Right lobe of liver (tissue), 6 donors: ENCODE data around the gene B4GALT1. TPM values are rescaled to one million over a fixed set of nuclear protein-coding genes. Genes with fewer than 3 reads are reported as not detected.

Experiments
- ATAC-seq, 4 donors: fragments of 200-7000 bp; cut with Tn5 transposase; one replicate each; pipeline ENCODE4 v1.9.1; 2020; ENCODE audit warnings: mild to moderate bottlenecking in 4 of 4, moderate library complexity in 4 of 4
- DNase-seq, 3 donors: peaks; one replicate each; pipeline ENCODE4 v3.0.0-alpha.2; 2020
- H3K27ac ChIP-seq, 3 donors: fragments of 200-600 bp; one replicate each; pipeline ENCODE4 v1.8.0; 2022
- H3K27me3 ChIP-seq, 2 donors: fragments of 200-600 bp; one replicate each; pipeline ENCODE4 v1.8.0; 2022
- H3K36me3 ChIP-seq, 4 donors: fragments of 200-600 bp; sonication (generic) in 1 of 4; one replicate each; pipeline versions ENCODE4 v1.5.1 to v1.8.0; 2017 to 2022; ENCODE audit warnings: control low read depth in 1 of 4
- H3K4me1 ChIP-seq, 4 donors: fragments of 200-600 bp; sonication (generic) in 1 of 4; one replicate each; pipeline versions ENCODE4 v1.5.1 to v1.8.0; 2017 to 2022; ENCODE audit warnings: control low read depth in 1 of 4
- H3K4me3 ChIP-seq, 3 donors: fragments of 200-600 bp; one replicate each; pipeline ENCODE4 v1.8.0; 2022
- H3K9me3 ChIP-seq, 4 donors: fragments of 200-600 bp; sonication (generic) in 1 of 4; one replicate each; pipeline versions ENCODE4 v1.5.1 to v1.8.0; 2017 to 2022; ENCODE audit warnings: control low read depth in 1 of 4
- POLR2A ChIP-seq: fragments of 450-650 bp; IDR thresholded peaks from one replicate; pipeline ENCODE4 v1.6.1; 2017; ENCODE audit warnings: antibody characterized with exemption, mild to moderate bottlenecking
- WGBS: methylation state at CpG from one replicate; pipeline ENCODE4 v1.1.6; 2018; ENCODE audit warnings: low coverage, low lambda C conversion rate; ENCODE audit not compliant: insufficient coverage; ENCODE audit errors: missing lambda C conversion rate; 5-methylcytosine and 5-hydroxymethylcytosine counted together
- intact Hi-C, 2 donors: fragments of 100-400 bp; cut with DNase I; formaldehyde crosslinking; loops; one replicate each; pipeline versions ENCODE4 v1.11.2 to v1.14.1; 2022
- total RNA-seq, 6 experiments: library from RNA; depleted of rRNA in 2 of 6; stranded (reverse); fragments of >200 nt in 2 of 6; fragmentation: NEBNext Ultra II Directional in 3 of 6; extraction: Animal tissue kit (Norgen Biotek cat#: 25700) in 3 of 6; gene quantifications; one replicate each; pipeline versions ENCODE4 v1.1.0 to v1.2.4, GENCODE V29; 2016 to 2023
- TF ChIP-seq, protein P1 (sequence below), 4 donors: fragments of 200-600 bp in 3 of 4; fragments of 450-650 bp in 1 of 4; IDR thresholded peaks; one replicate each; pipeline versions ENCODE4 v1.5.1 to v1.8.0; 2016 to 2022; ENCODE audit warnings: antibody characterized with exemption in 4 of 4, mild to moderate bottlenecking in 2 of 4
- donor health status: DM: no; HTN: yes; CAD: no.
- donor health status: DM: no; HTN: no; CAD: no.
- donor health status: DM: no; HTN: no; CAD: no.
- donor health status: DM: no; HTN: yes; CAD: no.
- donor health status: DM: no; HTN: yes; CAD: no.

Gene B4GALT1
- total RNA-seq, 6 experiments from 2014 or later: 48.5 to 145 (median 79.5) TPM

DNA sequence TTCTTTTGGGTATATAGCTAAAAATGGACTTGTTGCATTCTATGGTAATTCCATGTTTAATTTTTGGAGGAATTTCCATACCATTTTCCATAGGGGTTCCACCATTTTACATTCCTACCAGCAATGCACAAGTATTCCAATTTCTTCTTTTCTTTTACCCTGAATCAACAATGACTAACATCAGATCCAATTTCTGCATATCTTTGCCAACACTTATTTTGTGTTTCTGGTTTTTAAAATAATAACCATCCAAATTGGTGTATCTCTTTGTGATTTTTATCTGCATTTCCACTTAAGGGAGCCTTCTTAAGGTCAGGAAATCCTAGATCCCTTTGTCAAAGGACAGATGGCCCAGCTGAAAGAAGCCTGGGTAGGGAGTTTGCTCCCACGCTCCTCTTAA is 61.2 kb downstream of the B4GALT1 start:
- WGBS: 93% methylated on average over 1 of the region's 1 CpG
- Histone ChIP-seq H3K4me1 (peaks cover 0 to 24% (median 5%) of the 10 kb centered on the region in 4 donors), H3K27ac (peak overlapping the region in 1 of 3 donors; percentile 60), H3K4me3 (no peak overlapping the region), H3K27me3 (no peaks in the 10 kb centered on the region), H3K9me3 (no peaks in the 10 kb centered on the region), H3K36me3 (peaks cover 0 to 12% (median 3%) of the 10 kb centered on the region in 4 donors)
- intact Hi-C loops: no loop called here
- TF ChIP-seq, protein P1, sequence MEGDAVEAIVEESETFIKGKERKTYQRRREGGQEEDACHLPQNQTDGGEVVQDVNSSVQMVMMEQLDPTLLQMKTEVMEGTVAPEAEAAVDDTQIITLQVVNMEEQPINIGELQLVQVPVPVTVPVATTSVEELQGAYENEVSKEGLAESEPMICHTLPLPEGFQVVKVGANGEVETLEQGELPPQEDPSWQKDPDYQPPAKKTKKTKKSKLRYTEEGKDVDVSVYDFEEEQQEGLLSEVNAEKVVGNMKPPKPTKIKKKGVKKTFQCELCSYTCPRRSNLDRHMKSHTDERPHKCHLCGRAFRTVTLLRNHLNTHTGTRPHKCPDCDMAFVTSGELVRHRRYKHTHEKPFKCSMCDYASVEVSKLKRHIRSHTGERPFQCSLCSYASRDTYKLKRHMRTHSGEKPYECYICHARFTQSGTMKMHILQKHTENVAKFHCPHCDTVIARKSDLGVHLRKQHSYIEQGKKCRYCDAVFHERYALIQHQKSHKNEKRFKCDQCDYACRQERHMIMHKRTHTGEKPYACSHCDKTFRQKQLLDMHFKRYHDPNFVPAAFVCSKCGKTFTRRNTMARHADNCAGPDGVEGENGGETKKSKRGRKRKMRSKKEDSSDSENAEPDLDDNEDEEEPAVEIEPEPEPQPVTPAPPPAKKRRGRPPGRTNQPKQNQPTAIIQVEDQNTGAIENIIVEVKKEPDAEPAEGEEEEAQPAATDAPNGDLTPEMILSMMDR (IDR thresholded peaks at IDR 0.05): no peak
- no peak for TF ChIP-seq POLR2A
- DNase-seq (no peak), ATAC-seq (no peak)

GRCh38 chr9:33105504-33105903 is 61.6 kb downstream of the B4GALT1 start:
- ATAC-seq (no peak), DNase-seq (no peak)
- intact Hi-C loops: no loop called here
- TF ChIP-seq POLR2A: no peak
- TF ChIP-seq, protein P1 (IDR thresholded peaks at IDR 0.05): no peak
- Histone ChIP-seq H3K36me3 (peaks cover 0 to 7% (median 2%) of the 10 kb centered on the region in 4 donors), H3K9me3 (no peaks in the 10 kb centered on the region), H3K4me3 (no peak overlapping the region), H3K4me1 (peaks cover 0 to 24% (median 5%) of the 10 kb centered on the region in 4 donors), H3K27me3 (no peaks in the 10 kb centered on the region), H3K27ac (no peak overlapping the region)
- WGBS: 77% methylated on average over 5 of the region's 5 CpGs

DNA sequence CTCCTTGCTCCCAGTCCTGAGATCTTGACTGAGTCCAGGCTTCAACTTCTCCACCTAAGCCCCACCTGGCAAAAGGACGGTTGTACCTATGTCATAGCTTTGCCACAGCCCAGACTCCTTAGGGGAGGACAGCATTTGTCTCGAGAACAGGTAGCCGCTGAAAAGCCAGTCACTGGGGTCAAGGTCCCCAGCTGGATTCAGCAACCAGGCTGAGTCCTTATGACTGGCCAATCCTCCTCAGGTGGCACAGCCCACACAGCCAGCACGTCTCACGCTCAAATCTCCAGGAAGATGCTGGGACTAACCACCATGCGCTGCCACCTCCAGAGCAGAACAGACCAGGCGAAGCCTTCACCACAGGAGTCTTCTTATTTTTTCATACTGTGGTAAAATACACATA is 62.7 kb downstream of the B4GALT1 start:
- TF ChIP-seq, protein P1 (IDR thresholded peaks at IDR 0.05): no peak
- TF ChIP-seq POLR2A: no peak
- intact Hi-C loops: no loop called here
- WGBS: 100% methylated on average over 2 of the region's 7 CpGs

GRCh38 chr9:33103501-33104281 is 63.4 kb downstream of the B4GALT1 start:
- Histone ChIP-seq H3K27me3 (no peaks in the 10 kb centered on the region), H3K36me3 (no peaks in the 10 kb centered on the region), H3K27ac (no peak overlapping the region), H3K9me3 (no peaks in the 10 kb centered on the region), H3K4me3 (no peak overlapping the region), H3K4me1 (peaks cover 0 to 24% (median 5%) of the 10 kb centered on the region in 4 donors)
- TF ChIP-seq POLR2A: no peak
- TF ChIP-seq, protein P1 (IDR thresholded peaks at IDR 0.05): no peak
- WGBS: 90% methylated on average over 7 of the region's 8 CpGs
- no peak for ATAC-seq
- DNase-seq: no peak
- intact Hi-C loops: no loop called here

More for the DNA sequence above, 62.7 kb downstream of the B4GALT1 start:
- no peak overlapping the region for H3K4me3 ChIP-seq
- H3K36me3 ChIP-seq: no peaks in the 10 kb centered on the region
- no peaks in the 10 kb centered on the region for H3K9me3 ChIP-seq
- H3K27ac ChIP-seq: no peak overlapping the region
- peaks cover 0 to 24% (median 5%) of the 10 kb centered on the region in 4 donors for H3K4me1 ChIP-seq
- DNase-seq (no peak), ATAC-seq (no peak)
- no peaks in the 10 kb centered on the region for H3K27me3 ChIP-seq
